Forelimb muscle (tissue), 1 donor: ENCODE results near the gene EEF1E1. TPM values are rescaled to one million over a fixed set of nuclear protein-coding genes. Genes with fewer than 3 reads are reported as not detected.

Experiments used
- DNase-seq: peaks from one replicate; pipeline ENCODE4 v3.0.0-alpha.2; 2013; ENCODE audit warnings: low read depth
- polyA plus RNA-seq: library from polyadenylated mRNA; unstranded; fragments of 120-200 nt; gene quantifications from one replicate; pipeline ENCODE4 v1.2.1, GENCODE V29; 2013; ENCODE audit not compliant: insufficient read length

The EEF1E1 gene
- 20.4 TPM for polyA plus RNA-seq

- peak; percentile 80 for DNase-seq
These were observed at the start of gene EEF1E1 for GRCh38 chr6:8102122-8102958. Gene EEF1E1, minus strand, starts transcription at chr6:8102548. Its CDS starts 27 bp downstream, at chr6:8102521.

DNA sequence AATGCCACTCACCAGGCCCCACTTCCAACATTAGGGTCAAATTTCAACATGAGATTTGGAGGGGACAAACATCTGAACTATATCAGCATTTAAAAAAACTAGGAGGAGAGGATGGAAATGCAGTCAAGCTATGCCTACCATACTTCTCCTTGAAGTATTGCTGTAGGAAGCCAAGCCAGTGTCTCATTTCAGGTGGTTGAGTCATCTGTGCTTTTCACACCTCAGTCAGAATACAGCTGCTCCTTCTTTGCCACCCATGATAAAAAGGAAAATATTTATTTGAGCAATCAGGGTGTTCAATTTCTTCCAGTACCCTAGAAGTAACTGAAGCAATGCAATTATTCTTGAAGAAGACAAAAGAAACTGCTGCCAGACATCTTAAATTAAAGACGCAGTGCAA, 47.0 kb upstream of the EEF1E1 start:
- no peak for DNase-seq

DNA sequence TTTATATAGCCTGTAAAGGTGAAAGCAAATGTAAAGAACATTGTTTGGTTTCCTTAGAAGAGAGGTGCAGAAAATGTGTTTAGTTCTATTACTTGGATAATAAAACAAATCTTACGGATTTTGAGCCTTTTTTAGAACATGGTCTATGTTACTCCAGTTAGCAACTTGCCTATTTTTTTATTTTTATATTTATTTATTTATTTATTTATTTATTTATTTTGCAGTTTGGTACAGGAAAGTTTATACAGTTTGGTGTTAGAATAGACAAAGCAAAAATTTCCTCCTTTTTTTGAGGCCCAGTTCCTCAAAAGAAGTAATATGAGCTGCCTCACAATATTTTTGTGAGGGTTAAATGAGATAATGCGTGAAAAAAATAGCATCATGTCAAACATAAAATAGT, 41.6 kb upstream of the EEF1E1 start:
- DNase-seq, result no peak

DNA sequence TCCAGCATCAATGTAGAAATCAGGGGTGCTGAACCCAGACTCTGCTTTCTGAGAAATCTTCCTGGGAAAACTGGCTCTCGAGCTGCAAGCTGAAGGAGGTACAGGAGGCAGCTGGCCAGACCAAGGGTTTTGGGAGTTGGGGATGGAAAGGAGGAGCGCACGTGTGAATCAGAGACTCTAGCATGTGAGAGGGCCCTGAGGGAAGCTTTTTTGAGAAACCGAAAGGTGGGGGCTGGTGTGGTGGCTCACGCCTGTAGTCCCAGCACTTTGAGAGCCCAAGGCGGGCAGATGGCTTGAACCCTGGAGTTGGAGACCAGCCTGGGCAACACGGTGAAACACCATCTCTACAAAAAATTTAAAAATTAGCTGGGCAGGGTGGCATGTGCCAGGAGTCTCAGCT, 37.1 kb upstream of the EEF1E1 start:
- DNase-seq, result no peak

DNA sequence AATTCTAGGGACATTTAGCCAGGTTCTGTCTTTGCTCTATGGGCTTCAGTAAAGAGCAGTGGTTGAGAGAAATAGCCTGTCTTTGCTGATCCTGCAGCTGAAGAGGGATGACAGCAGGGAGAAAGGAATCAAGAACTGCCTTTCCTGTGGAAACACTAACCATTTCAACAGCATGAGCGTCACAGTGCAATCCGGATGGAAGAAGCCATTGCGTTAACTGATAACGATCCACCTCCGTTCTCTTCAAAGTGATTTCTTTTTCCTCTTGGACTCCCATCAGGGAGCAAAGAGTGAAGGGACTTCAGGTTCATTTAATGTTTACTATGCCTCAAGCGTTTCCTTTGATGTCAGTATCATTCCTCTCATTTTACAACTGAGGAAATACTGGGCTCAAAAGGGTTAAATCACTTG, 35.2 kb upstream of the EEF1E1 start:
- no peak for DNase-seq

DNA sequence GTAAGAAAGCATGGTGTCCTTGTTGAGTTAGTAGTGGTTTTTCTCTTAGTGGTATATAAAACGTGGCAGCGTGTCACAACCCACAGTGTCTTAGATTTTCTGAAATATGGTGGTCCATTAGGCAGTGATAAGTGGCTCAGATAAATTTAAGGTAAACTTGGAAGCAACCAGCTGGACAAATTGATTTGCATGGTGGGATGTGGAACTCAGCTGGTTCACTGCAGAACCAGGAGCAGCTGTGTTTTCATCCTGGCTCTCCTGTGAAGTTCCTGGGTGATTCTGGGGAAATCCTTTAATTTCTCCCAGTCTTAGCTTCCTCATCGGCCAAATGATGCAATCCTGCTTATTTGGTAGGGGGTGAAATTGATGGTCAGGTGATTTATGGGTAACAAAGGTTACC, 32.9 kb upstream of the EEF1E1 start:
- DNase-seq, result no peak

GRCh38 chr6:8132130-8132529, 29.8 kb upstream of the EEF1E1 start:
- DNase-seq, result no peak

- peak; percentile 1 for DNase-seq
These were observed 29.0 kb upstream of the EEF1E1 start for GRCh38 chr6:8131265-8131897.

- DNase-seq, result no peak
These were observed 28.1 kb upstream of the EEF1E1 start for GRCh38 chr6:8130399-8130798.

DNA sequence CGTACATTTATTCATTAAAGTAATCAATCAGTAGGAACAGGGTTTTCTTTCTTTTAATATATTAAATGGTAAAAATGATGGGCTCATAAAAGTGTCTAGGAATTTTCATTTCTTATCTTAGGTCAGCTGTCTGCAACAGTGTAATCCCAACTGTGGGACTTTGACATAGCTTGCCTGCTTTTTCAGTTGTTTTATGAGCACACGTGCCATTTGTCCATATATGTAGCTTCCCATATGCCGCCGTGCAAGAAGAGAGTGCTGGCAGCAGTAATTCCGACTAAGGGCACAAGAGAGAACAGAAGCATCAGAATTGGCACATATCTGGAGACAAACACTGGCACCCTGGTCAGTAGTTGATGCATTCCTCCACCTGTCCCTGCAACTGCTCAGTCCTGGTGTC, 20.9 kb upstream of the EEF1E1 start:
- DNase-seq, result no peak

DNA sequence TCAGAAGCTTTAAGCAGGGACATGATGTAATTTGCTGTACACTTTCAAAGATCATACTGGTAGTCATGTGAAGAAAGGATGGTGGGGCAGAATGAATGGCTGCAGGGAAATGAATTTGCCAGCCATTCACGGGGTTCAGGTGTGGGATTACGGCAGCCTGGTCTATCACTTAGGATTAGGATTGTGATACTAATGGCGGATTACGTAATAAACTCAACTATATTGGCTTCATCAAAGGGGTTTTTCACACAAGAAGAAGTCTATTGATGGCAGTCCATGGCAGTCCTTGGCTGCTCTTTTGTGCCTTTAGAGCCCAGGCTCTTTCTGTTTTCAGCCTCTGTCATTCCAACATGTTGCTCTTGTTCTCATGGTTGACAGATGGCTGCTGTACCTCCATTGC, 12.6 kb upstream of the EEF1E1 start:
- no peak for DNase-seq

- DNase-seq, result no peak
These were observed 10.8 kb upstream of the EEF1E1 start for GRCh38 chr6:8113131-8113654.

- DNase-seq, result no peak
These were observed 8.4 kb upstream of the EEF1E1 start for GRCh38 chr6:8110725-8111124.

- DNase-seq, result no peak
These were observed 7.9 kb upstream of the EEF1E1 start for GRCh38 chr6:8110117-8110721.

DNA sequence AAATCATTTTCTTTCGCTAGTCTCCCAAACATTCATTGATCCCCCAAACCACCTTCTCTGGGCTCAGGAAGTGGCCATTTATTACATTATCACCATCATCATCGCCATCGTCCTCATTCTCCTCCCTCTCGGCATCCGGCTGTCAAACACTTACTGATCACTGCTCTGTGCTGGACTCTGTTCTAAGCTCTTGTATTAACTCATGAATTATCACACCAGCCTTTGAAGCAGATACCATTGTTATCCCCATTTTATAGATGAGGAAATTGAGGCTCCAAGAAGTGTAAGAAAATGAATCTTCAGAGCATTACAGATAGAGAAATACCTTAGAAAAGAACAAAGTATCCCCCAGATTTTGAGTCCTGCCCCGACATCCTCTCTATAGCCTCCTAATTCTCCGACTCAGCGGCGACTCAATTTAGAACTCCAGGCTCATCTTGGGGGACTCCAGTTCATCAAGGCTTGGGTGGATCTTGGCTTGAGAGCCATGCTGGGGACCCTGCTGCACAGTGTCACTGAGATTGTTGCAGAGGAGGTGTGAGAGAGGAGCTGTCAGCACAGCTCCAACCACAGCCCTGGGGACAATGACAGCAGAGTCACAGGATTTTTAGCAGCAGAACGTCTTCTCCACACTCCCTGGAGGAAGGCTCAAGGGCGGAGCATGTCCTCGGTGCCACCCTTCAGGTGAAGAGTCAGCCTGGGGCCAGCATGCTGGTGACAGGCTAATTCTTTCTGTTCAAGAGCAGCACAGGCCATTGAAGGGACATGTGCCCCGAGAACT, 6.6 kb upstream of the EEF1E1 start:
- no peak for DNase-seq

GRCh38 chr6:8108031-8108660, 5.8 kb upstream of the EEF1E1 start:
- no peak for DNase-seq

DNA sequence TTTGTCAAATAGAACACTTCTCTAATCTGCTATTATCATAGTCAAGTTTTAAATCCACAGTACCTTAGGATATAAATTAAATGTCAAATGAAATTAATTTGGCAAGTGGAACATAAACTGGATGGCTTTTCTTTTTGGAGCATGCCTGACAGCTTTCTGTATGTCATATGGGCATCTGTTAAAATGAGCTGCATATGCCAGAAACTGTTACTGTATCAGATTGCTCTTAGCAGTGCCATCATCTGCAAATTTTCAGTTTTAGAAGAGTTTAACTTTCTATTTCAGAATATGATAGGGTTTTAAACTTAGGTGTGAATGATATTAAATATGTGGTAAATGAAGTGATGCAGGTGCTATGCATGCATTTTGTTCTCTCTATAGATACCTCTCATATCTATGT, 3.4 kb upstream of the EEF1E1 start:
- no peak for DNase-seq

- no peak for DNase-seq
These were observed 1.4 kb upstream of the EEF1E1 start for GRCh38 chr6:8103726-8104125.

DNA sequence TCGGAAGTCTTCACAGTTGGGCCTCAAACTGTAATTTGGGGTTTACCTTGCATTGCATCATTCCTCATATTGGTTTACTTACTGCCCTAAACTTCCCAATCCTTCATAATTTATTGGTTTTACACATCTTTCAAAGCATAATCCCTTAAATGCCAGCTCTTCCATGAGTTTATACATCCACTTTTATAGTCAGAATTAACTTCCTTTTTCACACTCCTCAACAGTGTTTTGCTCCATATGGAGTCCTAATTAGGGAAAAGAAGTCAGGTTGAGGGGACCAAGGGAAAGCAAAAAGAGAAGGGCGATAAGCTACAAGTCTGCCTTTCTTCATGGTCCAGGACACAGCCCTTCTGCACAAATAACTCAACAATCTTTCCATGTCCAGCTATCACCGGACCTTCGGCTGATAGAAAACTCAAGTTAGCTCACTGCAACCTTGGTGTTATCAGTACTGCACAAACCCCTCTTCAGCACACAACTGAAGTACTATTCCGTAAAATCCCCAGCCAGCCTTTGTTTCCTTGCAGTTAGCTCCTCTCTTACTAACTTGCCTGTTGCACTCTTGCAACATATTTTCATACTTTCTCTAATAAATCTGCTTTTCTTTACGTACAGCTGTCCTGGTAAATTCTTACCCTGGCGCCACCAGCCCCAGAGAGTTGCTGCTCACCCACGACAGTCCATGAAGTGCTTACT, 2.0 kb downstream of the EEF1E1 start:
- no peak for DNase-seq

GRCh38 chr6:8090650-8091049, 11.7 kb downstream of the EEF1E1 start:
- no peak for DNase-seq

DNA sequence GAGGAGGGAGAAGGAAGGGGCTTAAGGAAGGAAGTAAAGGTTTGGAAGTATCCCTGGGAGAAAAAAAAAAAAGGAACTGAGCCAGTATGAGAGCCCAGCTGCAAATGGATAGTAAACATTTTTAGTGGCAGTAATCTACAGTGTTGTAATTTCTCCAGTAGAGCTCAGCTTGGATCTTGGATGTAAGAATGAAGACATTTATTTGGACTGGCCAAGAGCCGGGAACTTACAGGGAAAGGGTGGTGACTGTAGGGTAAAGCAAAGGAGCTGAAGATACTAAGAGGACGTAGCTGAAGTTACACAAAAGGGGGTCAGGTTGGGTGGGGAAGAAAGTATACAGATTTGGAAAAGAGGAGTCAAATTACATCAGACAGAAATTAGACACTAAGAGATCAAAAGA, 13.5 kb downstream of the EEF1E1 start:
- no peak for DNase-seq
